HepG2 (cell line): ENCODE results near the gene STXBP4. TPM values are rescaled to one million over a fixed set of nuclear protein-coding genes. Genes with fewer than 3 reads are reported as not detected.

Source experiments
- ATAC-seq: fragments of 200-7000 bp; cut with Tn5 transposase; 3 replicates; pipeline ENCODE4 v1.9.1; 2020; ENCODE audit warnings: mild to moderate bottlenecking, moderate library complexity
- BruUV-seq: library from RNA; stranded (reverse); fragments of 400-500 nt; replicated peaks from 2 replicates; lab custom pipeline; 2021; lab: Mats Ljungman, UMichigan
- CTCF ChIA-PET: fragments of 300-600 bp; formaldehyde crosslinking; extraction: SDS; loops from one replicate; lab custom pipeline; 2021; ENCODE audit warnings: low total read pairs, inconsistent platforms, low intra/inter-chr PET ratio; lab: Yijun Ruan, JAX
- POLR2A ChIA-PET: fragments of 350-600 bp; sonication (Branson Sonifier 250); formaldehyde crosslinking; loops from one replicate; lab custom pipeline; 2020; ENCODE audit warnings: antibody characterized with exemption, inconsistent platforms; lab: Yijun Ruan, JAX
- DNase-seq: peaks from one replicate; pipeline ENCODE4 v3.0.0-alpha.2; 2015; ENCODE audit warnings: low spot score
- FAIRE-seq: peaks from 3 replicates; lab custom pipeline; 2011; peaks lifted over from hg19 to GRCh38; lab: Jason Lieb, UNC
- H2AFZ ChIP-seq: one replicate; pipeline ENCODE4 v1.6.1; 2011; ENCODE audit warnings: low read length, inconsistent platforms
- H3K27ac ChIP-seq: fragments of 300-600 bp; 3 replicates; pipeline ENCODE4 v1.8.0; 2011; ENCODE audit warnings: mixed run types, mild to moderate bottlenecking, mixed read lengths, low read length, inconsistent platforms; ENCODE audit not compliant: insufficient read depth; ENCODE audit errors: extremely low read length
- H3K27me3 ChIP-seq, 2 experiments: fragments of 200-600 bp in 1 of 2; 2 replicates in 1 of 2; 3 replicates in 1 of 2; pipeline versions ENCODE4 v1.6.0 to v1.8.0; 2011; ENCODE audit warnings: low read length in 2 of 2, mild to moderate bottlenecking in 2 of 2, moderate library complexity in 2 of 2, inconsistent platforms in 1 of 2; ENCODE audit not compliant: insufficient read depth in 2 of 2, control insufficient read depth in 1 of 2
- H3K36me3 ChIP-seq, 2 experiments: fragments of 200-600 bp in 1 of 2; replicated peaks in 1 of 2; 2 replicates in 1 of 2; 3 replicates in 1 of 2; pipeline versions ENCODE4 v1.5.1 to v1.8.0; 2011; ENCODE audit warnings: low read length in 2 of 2, inconsistent platforms in 1 of 2; ENCODE audit not compliant: insufficient read depth in 2 of 2, control insufficient read depth in 1 of 2
- H3K4me1 ChIP-seq: 2 replicates; pipeline ENCODE4 v1.5.1; 2012; ENCODE audit warnings: low read length, inconsistent platforms; ENCODE audit not compliant: insufficient read depth
- H3K4me2 ChIP-seq: 2 replicates; pipeline ENCODE4 v1.6.0; 2011; ENCODE audit warnings: low read depth, low read length, inconsistent platforms
- H3K4me3 ChIP-seq, 3 experiments: fragments of 200-600 bp in 1 of 3; sonication (generic), shearing (Covaris generic) in 1 of 3; replicated peaks in 1 of 3; 2 replicates each; pipeline ENCODE4 v1.5.1; 2011 to 2016; ENCODE audit warnings: low read length in 3 of 3, inconsistent platforms in 2 of 3, low read depth in 2 of 3, mild to moderate bottlenecking in 2 of 3, control low read depth in 1 of 3, mixed read lengths in 1 of 3; ENCODE audit not compliant: insufficient read depth in 1 of 3
- H3K79me2 ChIP-seq: one replicate; pipeline ENCODE4 v1.6.1; 2011; ENCODE audit warnings: low read length, inconsistent platforms; ENCODE audit not compliant: insufficient read depth
- H3K9ac ChIP-seq: 2 replicates; pipeline ENCODE4 v1.6.0; 2011; ENCODE audit warnings: mild to moderate bottlenecking, low read depth, low read length, inconsistent platforms; ENCODE audit not compliant: insufficient read depth
- H3K9me3 ChIP-seq: 2 replicates; pipeline ENCODE4 v1.5.1; 2012; ENCODE audit warnings: mild to moderate bottlenecking, low read length
- H4K20me1 ChIP-seq: 2 replicates; pipeline ENCODE4 v1.6.0; 2011; ENCODE audit warnings: inconsistent platforms, mild to moderate bottlenecking, low read length, moderate library complexity; ENCODE audit not compliant: insufficient read depth
- SMYD3 ChIP-seq: sonication (generic); formaldehyde crosslinking; IDR thresholded peaks from 2 replicates; pipeline ENCODE4 v1.8.1; 2023; ENCODE audit warnings: mild to moderate bottlenecking, missing genetic modification reagents
- ZNF570 ChIP-seq: sonication (generic); formaldehyde crosslinking; IDR thresholded peaks from 2 replicates; pipeline ENCODE4 v1.4.0; 2020; ENCODE audit warnings: mild to moderate bottlenecking, missing genetic modification reagents, borderline replicate concordance
- WGBS: methylation state at CpG from one replicate; pipeline ENCODE4 v1.1.6; 2017; ENCODE audit warnings: low lambda C conversion rate; 5-methylcytosine and 5-hydroxymethylcytosine counted together
- in situ Hi-C: cut with HindIII; loops from 2 replicates; pipeline ENCODE4 v1.10.0; 2017; ENCODE audit warnings: low pct_unique_long_range_greater_than_20kb; ENCODE audit not compliant: extremely low pct_ligation_motif_present
- intact Hi-C: fragments of 100-400 bp; cut with micrococcal nuclease; formaldehyde crosslinking; loops from one replicate; pipeline ENCODE4 v1.10.0; 2022; ENCODE audit not compliant: unreplicated experiment
- polyA plus RNA-seq, 8 experiments: library from polyadenylated mRNA; depleted of rRNA in 3 of 8; stranded (reverse) in 7 of 8; unstranded in 1 of 8; fragments of >200 nt; fragmentation: Illumina TruSeq in 4 of 8; extraction: Trizol in 4 of 8; gene quantifications; 2 replicates each; pipeline versions ENCODE4 v1.2.1 to v1.2.3, GENCODE V29; 2011 to 2016; ENCODE audit warnings: low read depth in 4 of 8, missing spikeins in 1 of 8, mixed read lengths in 1 of 8; ENCODE audit not compliant: insufficient read depth in 1 of 8
- total RNA-seq, 5 experiments: library from RNA; depleted of rRNA; stranded (reverse); fragments of >200 nt; fragmentation: Illumina TruSeq; extraction: Trizol; gene quantifications; 2 replicates each; pipeline ENCODE4 v1.2.3, GENCODE V29; 2016; ENCODE audit warnings: low read depth in 1 of 5
- TF ChIP-seq, protein P1 (sequence below): sonication (generic); formaldehyde crosslinking; IDR thresholded peaks from 2 replicates; pipeline ENCODE4 v1.5.1; 2020; ENCODE audit warnings: mild to moderate bottlenecking, missing genetic modification reagents, borderline replicate concordance
- TF ChIP-seq, protein P2 (sequence below): sonication (generic); formaldehyde crosslinking; IDR thresholded peaks from one replicate; pipeline ENCODE4 v1.5.1; 2020; ENCODE audit warnings: mild to moderate bottlenecking, missing genetic modification reagents; ENCODE audit errors: not compliant biosample characterization

The STXBP4 gene
- total and polyA plus RNA-seq, 2 of the 13 experiments (the other 11 are each of a cell fraction or from before 2014, with no cell fraction given) = 8.5 to 36.1 TPM

DNA sequence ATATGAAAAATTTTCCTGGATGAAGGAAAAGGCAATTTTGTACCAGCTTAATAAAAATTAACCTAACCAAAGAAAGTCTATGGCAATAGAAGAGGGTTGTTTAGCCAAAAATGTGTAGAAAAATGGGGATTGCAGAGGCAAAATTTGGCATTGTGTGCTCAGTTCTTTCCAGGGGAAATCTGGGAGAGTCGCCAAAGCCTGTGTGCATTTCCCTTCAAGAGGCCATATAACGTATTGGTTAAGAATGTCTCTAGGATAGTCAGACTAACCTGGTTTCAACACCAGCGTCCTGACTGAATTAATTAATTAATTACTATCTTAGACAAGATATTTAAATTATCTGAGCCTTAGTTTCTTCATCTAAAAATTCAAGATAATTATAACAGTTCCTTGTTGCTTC lies 251.4 kb downstream of the STXBP4 start:
- BruUV-seq = no TSS peak
- Histone ChIP-seq H3K4me1 (peaks cover 6% of the 10 kb centered on the region; the same call in 1 of the 2 replicates), H3K36me3 (no peaks in the 10 kb centered on the region), H4K20me1 (no peaks in the 10 kb centered on the region), H3K9me3 (no peaks in the 10 kb centered on the region), H3K4me2 (no peak overlapping the region), H3K27me3 (peaks cover 0 to 1% of the 10 kb centered on the region in 2 experiments; a peak in 3 of 5 replicates), H3K4me3 (no peak overlapping the region), H3K79me2 (no peaks in the 10 kb centered on the region), H3K27ac (no peak overlapping the region), H2AFZ (no peak overlapping the region), H3K9ac (no peak overlapping the region)
- intact Hi-C loops (no loop called here), in situ Hi-C loops (no loop called here)
- FAIRE-seq = no peak
- ChIA-PET POLR2A (no interaction called here), CTCF (no interaction called here)
- ATAC-seq = no peak
- WGBS = 30% methylated on average over 3 of the region's 3 CpGs
- DNase-seq = no peak
- TF ChIP-seq SMYD3 (CRISPR knock-in tag) = no peak
- TF ChIP-seq, protein P1, sequence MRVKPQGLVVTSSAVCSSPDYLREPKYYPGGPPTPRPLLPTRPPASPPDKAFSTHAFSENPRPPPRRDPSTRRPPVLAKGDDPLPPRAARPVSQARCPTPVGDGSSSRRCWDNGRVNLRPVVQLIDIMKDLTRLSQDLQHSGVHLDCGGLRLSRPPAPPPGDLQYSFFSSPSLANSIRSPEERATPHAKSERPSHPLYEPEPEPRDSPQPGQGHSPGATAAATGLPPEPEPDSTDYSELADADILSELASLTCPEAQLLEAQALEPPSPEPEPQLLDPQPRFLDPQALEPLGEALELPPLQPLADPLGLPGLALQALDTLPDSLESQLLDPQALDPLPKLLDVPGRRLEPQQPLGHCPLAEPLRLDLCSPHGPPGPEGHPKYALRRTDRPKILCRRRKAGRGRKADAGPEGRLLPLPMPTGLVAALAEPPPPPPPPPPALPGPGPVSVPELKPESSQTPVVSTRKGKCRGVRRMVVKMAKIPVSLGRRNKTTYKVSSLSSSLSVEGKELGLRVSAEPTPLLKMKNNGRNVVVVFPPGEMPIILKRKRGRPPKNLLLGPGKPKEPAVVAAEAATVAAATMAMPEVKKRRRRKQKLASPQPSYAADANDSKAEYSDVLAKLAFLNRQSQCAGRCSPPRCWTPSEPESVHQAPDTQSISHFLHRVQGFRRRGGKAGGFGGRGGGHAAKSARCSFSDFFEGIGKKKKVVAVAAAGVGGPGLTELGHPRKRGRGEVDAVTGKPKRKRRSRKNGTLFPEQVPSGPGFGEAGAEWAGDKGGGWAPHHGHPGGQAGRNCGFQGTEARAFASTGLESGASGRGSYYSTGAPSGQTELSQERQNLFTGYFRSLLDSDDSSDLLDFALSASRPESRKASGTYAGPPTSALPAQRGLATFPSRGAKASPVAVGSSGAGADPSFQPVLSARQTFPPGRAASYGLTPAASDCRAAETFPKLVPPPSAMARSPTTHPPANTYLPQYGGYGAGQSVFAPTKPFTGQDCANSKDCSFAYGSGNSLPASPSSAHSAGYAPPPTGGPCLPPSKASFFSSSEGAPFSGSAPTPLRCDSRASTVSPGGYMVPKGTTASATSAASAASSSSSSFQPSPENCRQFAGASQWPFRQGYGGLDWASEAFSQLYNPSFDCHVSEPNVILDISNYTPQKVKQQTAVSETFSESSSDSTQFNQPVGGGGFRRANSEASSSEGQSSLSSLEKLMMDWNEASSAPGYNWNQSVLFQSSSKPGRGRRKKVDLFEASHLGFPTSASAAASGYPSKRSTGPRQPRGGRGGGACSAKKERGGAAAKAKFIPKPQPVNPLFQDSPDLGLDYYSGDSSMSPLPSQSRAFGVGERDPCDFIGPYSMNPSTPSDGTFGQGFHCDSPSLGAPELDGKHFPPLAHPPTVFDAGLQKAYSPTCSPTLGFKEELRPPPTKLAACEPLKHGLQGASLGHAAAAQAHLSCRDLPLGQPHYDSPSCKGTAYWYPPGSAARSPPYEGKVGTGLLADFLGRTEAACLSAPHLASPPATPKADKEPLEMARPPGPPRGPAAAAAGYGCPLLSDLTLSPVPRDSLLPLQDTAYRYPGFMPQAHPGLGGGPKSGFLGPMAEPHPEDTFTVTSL = no peak
- TF ChIP-seq ZNF570 = no peak
- TF ChIP-seq, protein P2, sequence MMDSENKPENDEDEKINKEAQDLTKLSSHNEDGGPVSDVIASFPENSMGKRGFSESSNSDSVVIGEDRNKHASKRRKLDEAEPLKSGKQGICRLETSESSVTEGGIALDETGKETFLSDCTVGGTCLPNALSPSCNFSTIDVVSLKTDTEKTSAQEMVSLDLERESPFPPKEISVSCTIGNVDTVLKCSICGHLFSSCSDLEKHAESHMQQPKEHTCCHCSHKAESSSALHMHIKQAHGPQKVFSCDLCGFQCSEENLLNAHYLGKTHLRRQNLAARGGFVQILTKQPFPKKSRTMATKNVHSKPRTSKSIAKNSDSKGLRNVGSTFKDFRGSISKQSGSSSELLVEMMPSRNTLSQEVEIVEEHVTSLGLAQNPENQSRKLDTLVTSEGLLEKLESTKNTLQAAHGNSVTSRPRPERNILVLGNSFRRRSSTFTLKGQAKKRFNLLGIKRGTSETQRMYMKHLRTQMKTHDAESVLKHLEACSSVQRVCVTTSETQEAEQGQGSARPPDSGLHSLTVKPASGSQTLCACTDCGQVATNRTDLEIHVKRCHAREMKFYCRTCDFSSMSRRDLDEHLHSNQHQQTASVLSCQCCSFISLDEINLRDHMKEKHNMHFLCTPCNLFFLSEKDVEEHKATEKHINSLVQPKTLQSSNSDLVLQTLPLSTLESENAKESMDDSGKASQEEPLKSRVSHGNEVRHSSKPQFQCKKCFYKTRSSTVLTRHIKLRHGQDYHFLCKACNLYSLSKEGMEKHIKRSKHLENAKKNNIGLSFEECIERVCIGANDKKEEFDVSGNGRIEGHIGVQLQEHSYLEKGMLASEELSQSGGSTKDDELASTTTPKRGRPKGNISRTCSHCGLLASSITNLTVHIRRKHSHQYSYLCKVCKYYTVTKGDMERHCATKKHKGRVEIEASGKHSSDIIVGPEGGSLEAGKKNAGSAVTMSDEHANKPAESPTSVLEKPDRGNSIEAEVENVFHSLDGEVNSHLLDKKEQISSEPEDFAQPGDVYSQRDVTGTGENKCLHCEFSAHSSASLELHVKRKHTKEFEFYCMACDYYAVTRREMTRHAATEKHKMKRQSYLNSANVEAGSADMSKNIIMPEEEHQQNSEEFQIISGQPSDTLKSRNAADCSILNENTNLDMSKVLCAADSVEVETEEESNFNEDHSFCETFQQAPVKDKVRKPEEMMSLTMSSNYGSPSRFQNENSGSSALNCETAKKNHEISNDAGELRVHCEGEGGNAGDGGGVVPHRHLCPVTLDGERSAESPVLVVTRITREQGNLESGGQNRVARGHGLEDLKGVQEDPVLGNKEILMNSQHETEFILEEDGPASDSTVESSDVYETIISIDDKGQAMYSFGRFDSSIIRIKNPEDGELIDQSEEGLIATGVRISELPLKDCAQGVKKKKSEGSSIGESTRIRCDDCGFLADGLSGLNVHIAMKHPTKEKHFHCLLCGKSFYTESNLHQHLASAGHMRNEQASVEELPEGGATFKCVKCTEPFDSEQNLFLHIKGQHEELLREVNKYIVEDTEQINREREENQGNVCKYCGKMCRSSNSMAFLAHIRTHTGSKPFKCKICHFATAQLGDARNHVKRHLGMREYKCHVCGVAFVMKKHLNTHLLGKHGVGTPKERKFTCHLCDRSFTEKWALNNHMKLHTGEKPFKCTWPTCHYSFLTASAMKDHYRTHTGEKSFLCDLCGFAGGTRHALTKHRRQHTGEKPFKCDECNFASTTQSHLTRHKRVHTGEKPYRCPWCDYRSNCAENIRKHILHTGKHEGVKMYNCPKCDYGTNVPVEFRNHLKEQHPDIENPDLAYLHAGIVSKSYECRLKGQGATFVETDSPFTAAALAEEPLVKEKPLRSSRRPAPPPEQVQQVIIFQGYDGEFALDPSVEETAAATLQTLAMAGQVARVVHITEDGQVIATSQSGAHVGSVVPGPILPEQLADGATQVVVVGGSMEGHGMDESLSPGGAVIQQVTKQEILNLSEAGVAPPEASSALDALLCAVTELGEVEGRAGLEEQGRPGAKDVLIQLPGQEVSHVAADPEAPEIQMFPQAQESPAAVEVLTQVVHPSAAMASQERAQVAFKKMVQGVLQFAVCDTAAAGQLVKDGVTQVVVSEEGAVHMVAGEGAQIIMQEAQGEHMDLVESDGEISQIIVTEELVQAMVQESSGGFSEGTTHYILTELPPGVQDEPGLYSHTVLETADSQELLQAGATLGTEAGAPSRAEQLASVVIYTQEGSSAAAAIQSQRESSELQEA (CRISPR knock-in tag) = no peak
